Astrocyte (in vitro differentiated cells and primary cell): ENCODE measurements around the gene CCDC177. TPM values are rescaled to one million over a fixed set of nuclear protein-coding genes. Genes with fewer than 3 reads are reported as not detected.

Experiments
- DNase-seq: peaks from one replicate; pipeline ENCODE4 v3.0.0-alpha.2; 2010; ENCODE audit warnings: low read depth
- FAIRE-seq: peaks from 2 replicates; lab custom pipeline; 2011; peaks lifted over from hg19 to GRCh38; lab: Jason Lieb, UNC
- H2AFZ ChIP-seq: 2 replicates; pipeline ENCODE4 v1.6.0; 2012; ENCODE audit warnings: low read depth, low read length, inconsistent platforms
- H3K27ac ChIP-seq: 2 replicates; pipeline ENCODE4 v1.5.1; 2011; ENCODE audit warnings: low read depth, low read length, inconsistent platforms
- H3K27me3 ChIP-seq: 2 replicates; pipeline ENCODE4 v1.6.0; 2011; ENCODE audit warnings: low read length, inconsistent platforms; ENCODE audit not compliant: insufficient read depth
- H3K36me3 ChIP-seq: 2 replicates; pipeline ENCODE4 v1.5.1; 2011; ENCODE audit warnings: low read length, inconsistent platforms; ENCODE audit not compliant: insufficient read depth
- H3K4me1 ChIP-seq: 2 replicates; pipeline ENCODE4 v1.5.1; 2011; ENCODE audit warnings: low read length, inconsistent platforms; ENCODE audit not compliant: insufficient read depth
- H3K4me2 ChIP-seq: 2 replicates; pipeline ENCODE4 v1.6.0; 2012; ENCODE audit warnings: low read length, inconsistent platforms
- H3K4me3 ChIP-seq: 2 replicates; pipeline ENCODE4 v1.5.1; 2011; ENCODE audit warnings: low read depth, mild to moderate bottlenecking, low read length, inconsistent platforms; ENCODE audit not compliant: insufficient read depth
- H3K79me2 ChIP-seq: 2 replicates; pipeline ENCODE4 v1.6.0; 2012; ENCODE audit warnings: mild to moderate bottlenecking, low read length, inconsistent platforms; ENCODE audit not compliant: insufficient read depth
- H3K9ac ChIP-seq: 2 replicates; pipeline ENCODE4 v1.6.0; 2012; ENCODE audit warnings: mild to moderate bottlenecking, low read length, inconsistent platforms
- H3K9me3 ChIP-seq: 2 replicates; pipeline ENCODE4 v1.5.1; 2012; ENCODE audit warnings: low read depth, mild to moderate bottlenecking, low read length, inconsistent platforms; ENCODE audit not compliant: insufficient read depth
- H4K20me1 ChIP-seq: 2 replicates; pipeline ENCODE4 v1.6.0; 2012; ENCODE audit warnings: low read length, inconsistent platforms; ENCODE audit not compliant: insufficient read depth
- H3K27ac Mint-ChIP-seq: one replicate; pipeline ENCODE4 v1.8.0; 2021; ENCODE audit warnings: mild to moderate bottlenecking, mixed read lengths; ENCODE audit not compliant: unreplicated experiment
- H3K27me3 Mint-ChIP-seq: one replicate; pipeline ENCODE4 v1.8.0; 2021; ENCODE audit warnings: low read depth, mixed read lengths; ENCODE audit not compliant: unreplicated experiment
- H3K36me3 Mint-ChIP-seq: one replicate; pipeline ENCODE4 v1.8.0; 2021; ENCODE audit warnings: low read depth, mixed read lengths; ENCODE audit not compliant: unreplicated experiment
- H3K4me1 Mint-ChIP-seq: one replicate; pipeline ENCODE4 v1.8.0; 2021; ENCODE audit warnings: low read depth, mixed read lengths; ENCODE audit not compliant: unreplicated experiment
- H3K4me3 Mint-ChIP-seq: one replicate; pipeline ENCODE4 v1.8.0; 2021; ENCODE audit warnings: mild to moderate bottlenecking, moderate library complexity, mixed read lengths; ENCODE audit not compliant: unreplicated experiment
- H3K9me3 Mint-ChIP-seq: one replicate; pipeline ENCODE4 v1.8.0; 2021; ENCODE audit warnings: mild to moderate bottlenecking, mixed read lengths; ENCODE audit not compliant: unreplicated experiment
- EZH2 ChIP-seq: IDR thresholded peaks from 2 replicates; pipeline ENCODE4 v1.6.1; 2012; ENCODE audit warnings: mild to moderate bottlenecking, low read length, inconsistent platforms; ENCODE audit not compliant: insufficient read depth
- total RNA-seq: library from RNA; stranded (reverse); gene quantifications from 2 replicates; pipeline ENCODE4 v1.2.1, GENCODE V29; 2021
- TF ChIP-seq, protein P1 (sequence below): IDR thresholded peaks from 2 replicates; pipeline ENCODE4 v1.5.1; 2011; ENCODE audit warnings: low read depth, mild to moderate bottlenecking, inconsistent platforms, low read length, moderate library complexity; ENCODE audit not compliant: insufficient read depth

Gene CCDC177
- total RNA-seq, 1 donor from 2014 or later = not detected

- DNase-seq = peak; percentile 53
- peaks cover 59% of the 10 kb centered on the region for H3K4me1 Mint-ChIP-seq
- TF ChIP-seq, protein P1, sequence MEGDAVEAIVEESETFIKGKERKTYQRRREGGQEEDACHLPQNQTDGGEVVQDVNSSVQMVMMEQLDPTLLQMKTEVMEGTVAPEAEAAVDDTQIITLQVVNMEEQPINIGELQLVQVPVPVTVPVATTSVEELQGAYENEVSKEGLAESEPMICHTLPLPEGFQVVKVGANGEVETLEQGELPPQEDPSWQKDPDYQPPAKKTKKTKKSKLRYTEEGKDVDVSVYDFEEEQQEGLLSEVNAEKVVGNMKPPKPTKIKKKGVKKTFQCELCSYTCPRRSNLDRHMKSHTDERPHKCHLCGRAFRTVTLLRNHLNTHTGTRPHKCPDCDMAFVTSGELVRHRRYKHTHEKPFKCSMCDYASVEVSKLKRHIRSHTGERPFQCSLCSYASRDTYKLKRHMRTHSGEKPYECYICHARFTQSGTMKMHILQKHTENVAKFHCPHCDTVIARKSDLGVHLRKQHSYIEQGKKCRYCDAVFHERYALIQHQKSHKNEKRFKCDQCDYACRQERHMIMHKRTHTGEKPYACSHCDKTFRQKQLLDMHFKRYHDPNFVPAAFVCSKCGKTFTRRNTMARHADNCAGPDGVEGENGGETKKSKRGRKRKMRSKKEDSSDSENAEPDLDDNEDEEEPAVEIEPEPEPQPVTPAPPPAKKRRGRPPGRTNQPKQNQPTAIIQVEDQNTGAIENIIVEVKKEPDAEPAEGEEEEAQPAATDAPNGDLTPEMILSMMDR = no peak
- no peak for FAIRE-seq
- H3K9me3 Mint-ChIP-seq = no peaks in the 10 kb centered on the region
- Histone ChIP-seq H4K20me1 (peaks cover 90% of the 10 kb centered on the region), H3K9ac (no peak overlapping the region), H2AFZ (no peak overlapping the region), H3K4me1 (peaks cover 26% of the 10 kb centered on the region), H3K4me2 (no peak overlapping the region), H3K4me3 (no peak overlapping the region), H3K27ac (no peak overlapping the region), H3K36me3 (no peaks in the 10 kb centered on the region), H3K27me3 (no peaks in the 10 kb centered on the region), H3K9me3 (no peaks in the 10 kb centered on the region), H3K79me2 (peaks cover 93% of the 10 kb centered on the region)
- H3K4me3 Mint-ChIP-seq = no peak overlapping the region
- H3K27ac Mint-ChIP-seq = peak overlapping the region; percentile 35
- H3K27me3 Mint-ChIP-seq = no peaks in the 10 kb centered on the region
- H3K36me3 Mint-ChIP-seq = peaks cover 3% of the 10 kb centered on the region
These were observed 45.5 kb upstream of the CCDC177 start for GRCh38 chr14:69620211-69620611.

DNA sequence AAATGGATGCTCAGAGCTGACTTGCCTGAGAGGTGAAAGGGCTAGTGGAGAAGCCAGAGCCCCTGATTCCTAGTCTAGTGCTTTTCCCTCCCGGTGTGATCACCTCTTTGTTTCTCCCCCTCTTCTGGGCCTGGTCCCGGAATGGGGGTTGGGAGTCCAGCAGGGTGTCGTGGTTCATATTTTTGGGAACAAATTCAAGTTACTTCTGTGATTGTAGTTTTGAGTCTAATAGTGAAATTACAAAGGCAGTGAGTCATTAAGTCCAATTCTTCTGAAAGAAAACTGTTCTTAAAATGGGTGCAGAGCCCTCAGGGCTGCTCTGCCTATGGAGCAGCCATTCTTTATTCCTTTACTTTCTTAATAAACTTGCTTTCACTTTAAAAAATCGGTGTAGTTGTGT is 44.3 kb upstream of the CCDC177 start:
- Histone ChIP-seq H4K20me1 (peaks cover 93% of the 10 kb centered on the region), H2AFZ (no peak overlapping the region), H3K9me3 (no peaks in the 10 kb centered on the region), H3K36me3 (no peaks in the 10 kb centered on the region), H3K27me3 (no peaks in the 10 kb centered on the region), H3K27ac (no peak overlapping the region), H3K79me2 (peaks cover 93% of the 10 kb centered on the region), H3K4me1 (peaks cover 28% of the 10 kb centered on the region), H3K4me2 (no peak overlapping the region), H3K4me3 (no peak overlapping the region), H3K9ac (no peak overlapping the region)
- Mint-ChIP-seq H3K27me3 (no peaks in the 10 kb centered on the region), H3K4me3 (peak overlapping the region; percentile 51), H3K36me3 (peaks cover 3% of the 10 kb centered on the region), H3K4me1 (peaks cover 62% of the 10 kb centered on the region), H3K9me3 (no peaks in the 10 kb centered on the region), H3K27ac (no peak overlapping the region)
- DNase-seq = peak; percentile 47
- TF ChIP-seq, protein P1 = no peak
- TF ChIP-seq EZH2 = no peak
- no peak for FAIRE-seq

DNA sequence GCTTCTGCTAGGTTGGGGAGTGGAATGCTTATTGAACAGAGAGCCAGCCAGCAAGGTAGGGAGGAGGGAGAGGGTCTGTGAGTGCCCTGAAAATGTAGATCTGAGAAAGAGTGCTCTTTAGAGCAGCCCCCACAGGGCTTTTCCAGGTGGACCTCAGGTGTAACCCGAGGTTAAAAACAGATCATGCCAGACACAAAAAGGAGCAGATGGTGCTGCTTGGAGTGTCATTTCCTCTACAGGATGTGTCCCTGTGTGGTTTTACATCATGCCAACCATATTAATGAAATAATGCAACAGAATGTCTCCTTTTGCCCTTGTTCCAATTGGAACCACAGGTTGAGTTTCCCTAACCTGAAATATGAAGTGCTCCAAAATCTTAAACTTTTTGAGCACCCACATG is 43.1 kb upstream of the CCDC177 start:
- Mint-ChIP-seq H3K4me3 (no peak overlapping the region), H3K27me3 (no peaks in the 10 kb centered on the region), H3K36me3 (peaks cover 3% of the 10 kb centered on the region), H3K4me1 (peaks cover 72% of the 10 kb centered on the region), H3K9me3 (no peaks in the 10 kb centered on the region), H3K27ac (peak overlapping the region; percentile 34)
- Histone ChIP-seq H3K36me3 (no peaks in the 10 kb centered on the region), H3K4me1 (peaks cover 39% of the 10 kb centered on the region), H3K79me2 (peaks cover 94% of the 10 kb centered on the region), H2AFZ (no peak overlapping the region), H3K9ac (no peak overlapping the region), H3K4me3 (no peak overlapping the region), H3K4me2 (no peak overlapping the region), H3K27ac (no peak overlapping the region), H4K20me1 (peaks cover 95% of the 10 kb centered on the region), H3K27me3 (no peaks in the 10 kb centered on the region), H3K9me3 (no peaks in the 10 kb centered on the region)
- FAIRE-seq (no peak), DNase-seq (no peak)
- TF ChIP-seq, protein P1 = no peak
